IMR-90 (cell line): ENCODE results near the gene KCNMB1. TPM values are rescaled to one million over a fixed set of nuclear protein-coding genes. Genes with fewer than 3 reads are reported as not detected.
A peak's percentile ranks its signal among the peaks of the same experiment; 100 is the strongest.

ENCODE experiments used
- ATAC-seq: fragments of 200-7000 bp; cut with Tn5 transposase; 2 replicates; pipeline ENCODE4 v1.9.1; 2020; ENCODE audit warnings: low read depth, mild to moderate bottlenecking, moderate library complexity
- BruUV-seq: library from RNA; stranded (reverse); fragments of 400-500 nt; replicated peaks from 2 replicates; lab custom pipeline; 2021; lab: Mats Ljungman, UMichigan
- CTCF ChIA-PET: fragments of 300-600 bp; formaldehyde crosslinking; extraction: SDS; loops from one replicate; lab custom pipeline; 2021; ENCODE audit warnings: antibody characterized with exemption; lab: Yijun Ruan, JAX
- POLR2A ChIA-PET: fragments of 300-600 bp; sonication (Branson Sonifier 250); formaldehyde crosslinking; loops from one replicate; lab custom pipeline; 2022; ENCODE audit warnings: antibody characterized with exemption; ENCODE audit not compliant: unreplicated experiment; lab: Charles Lee
- DNase-seq: peaks from one replicate; pipeline ENCODE4 v3.0.0; 2013
- H2AFZ ChIP-seq: replicated peaks from 2 replicates; pipeline ENCODE3; 2013; ENCODE audit warnings: low read length, mild to moderate bottlenecking; ENCODE audit not compliant: poor library complexity
- H2AK5ac ChIP-seq: 2 replicates; pipeline ENCODE4 v1.6.1; 2013; ENCODE audit warnings: low read depth, low read length, inconsistent platforms
- H2AK9ac ChIP-seq: replicated peaks from 2 replicates; pipeline ENCODE3; 2013; ENCODE audit warnings: mild to moderate bottlenecking, low read depth, low read length, moderate library complexity; ENCODE audit not compliant: poor library complexity
- H2BK120ac ChIP-seq: 2 replicates; pipeline ENCODE4 v1.6.1; 2013; ENCODE audit warnings: low read depth, low read length, inconsistent platforms
- H2BK15ac ChIP-seq: 3 replicates; pipeline ENCODE4 v1.6.1; 2013; ENCODE audit warnings: low read depth, low read length, inconsistent platforms
- H2BK20ac ChIP-seq: 2 replicates; pipeline ENCODE4 v1.6.1; 2013; ENCODE audit warnings: low read depth, mild to moderate bottlenecking, inconsistent platforms, low read length, moderate library complexity
- H2BK5ac ChIP-seq: 2 replicates; pipeline ENCODE4 v1.6.1; 2013; ENCODE audit warnings: mild to moderate bottlenecking, low read depth, low read length, inconsistent platforms; ENCODE audit not compliant: poor library complexity, severe bottlenecking
- H3K14ac ChIP-seq: replicated peaks from 2 replicates; pipeline ENCODE4 v1.6.1; 2013; ENCODE audit warnings: low read depth, low read length, inconsistent platforms
- H3K18ac ChIP-seq: 2 replicates; pipeline ENCODE4 v1.6.1; 2013; ENCODE audit warnings: low read depth, low read length, control low read depth
- H3K23ac ChIP-seq: 2 replicates; pipeline ENCODE4 v1.6.1; 2013; ENCODE audit warnings: low read depth, low read length, inconsistent platforms
- H3K27ac ChIP-seq: 2 replicates; pipeline ENCODE4 v1.5.1; 2013; ENCODE audit warnings: mild to moderate bottlenecking, control low read depth, low read length; ENCODE audit not compliant: insufficient read depth
- H3K27me3 ChIP-seq: 2 replicates; pipeline ENCODE4 v1.6.1; 2013; ENCODE audit warnings: low read length; ENCODE audit not compliant: control insufficient read depth, insufficient read depth
- H3K36me3 ChIP-seq: 2 replicates; pipeline ENCODE4 v1.6.1; 2013; ENCODE audit warnings: low read length, mixed read lengths; ENCODE audit not compliant: control insufficient read depth, insufficient read depth
- H3K4ac ChIP-seq: 2 replicates; pipeline ENCODE4 v1.6.1; 2013; ENCODE audit warnings: low read depth, low read length, inconsistent platforms
- H3K4me1 ChIP-seq: 2 replicates; pipeline ENCODE4 v1.6.1; 2013; ENCODE audit warnings: low read length, mixed read lengths; ENCODE audit not compliant: control insufficient read depth, insufficient read depth
- H3K4me2 ChIP-seq: 2 replicates; pipeline ENCODE4 v1.6.1; 2013; ENCODE audit warnings: low read depth, mild to moderate bottlenecking, control low read depth, low read length, moderate library complexity
- H3K4me3 ChIP-seq: 2 replicates; pipeline ENCODE4 v1.5.1; 2013; ENCODE audit warnings: low read depth, mild to moderate bottlenecking, control low read depth, low read length, moderate library complexity; ENCODE audit not compliant: insufficient read depth
- H3K56ac ChIP-seq: 2 replicates; pipeline ENCODE4 v1.6.1; 2013; ENCODE audit warnings: low read length, inconsistent platforms; ENCODE audit not compliant: insufficient read depth; ENCODE audit errors: extremely low read depth
- H3K79me1 ChIP-seq, 2 experiments: 2 replicates each; pipeline ENCODE4 v1.6.1; 2013; ENCODE audit warnings: low read length in 2 of 2, inconsistent platforms in 1 of 2, low read depth in 1 of 2
- H3K9ac ChIP-seq: 2 replicates; pipeline ENCODE4 v1.6.1; 2013; ENCODE audit warnings: low read depth, low read length, control low read depth
- H3K9me1 ChIP-seq: 2 replicates; pipeline ENCODE4 v1.6.1; 2013; ENCODE audit warnings: low read length, inconsistent platforms; ENCODE audit not compliant: insufficient read depth
- H3K9me3 ChIP-seq: 2 replicates; pipeline ENCODE4 v1.6.1; 2013; ENCODE audit warnings: low read length; ENCODE audit not compliant: control insufficient read depth, insufficient read depth
- H4K20me1 ChIP-seq: 2 replicates; pipeline ENCODE4 v1.6.1; 2013; ENCODE audit warnings: low read length, inconsistent platforms; ENCODE audit not compliant: insufficient read depth
- H4K5ac ChIP-seq: 2 replicates; pipeline ENCODE4 v1.6.1; 2013; ENCODE audit warnings: mild to moderate bottlenecking, low read depth, low read length, control low read depth
- H4K8ac ChIP-seq, 2 experiments: 2 replicates each; pipeline ENCODE4 v1.6.1; 2013; ENCODE audit warnings: low read depth in 2 of 2, low read length in 2 of 2, control low read depth in 1 of 2, inconsistent platforms in 1 of 2
- H4K91ac ChIP-seq: 2 replicates; pipeline ENCODE4 v1.6.1; 2013; ENCODE audit warnings: low read depth, low read length, inconsistent platforms; ENCODE audit not compliant: insufficient read depth
- CEBPB ChIP-seq: IDR thresholded peaks from 2 replicates; pipeline ENCODE4 v1.6.1; 2012; ENCODE audit warnings: low read depth, low read length, improper control_type of control experiment
- ELK1 ChIP-seq: fragments of 150-350 bp; IDR thresholded peaks from 2 replicates; pipeline ENCODE4 v1.6.1; 2016; ENCODE audit warnings: low read depth, mild to moderate bottlenecking, low read length, moderate library complexity, borderline replicate concordance
- MAFK ChIP-seq: IDR thresholded peaks from 2 replicates; pipeline ENCODE4 v1.6.1; 2012; ENCODE audit warnings: low read depth, low read length, improper control_type of control experiment
- MAZ ChIP-seq: IDR thresholded peaks from 2 replicates; pipeline ENCODE4 v1.6.1; 2012; ENCODE audit warnings: low read depth, mild to moderate bottlenecking, low read length, improper control_type of control experiment, moderate library complexity, borderline replicate concordance
- POLR2A ChIP-seq: IDR thresholded peaks from 2 replicates; pipeline ENCODE4 v1.6.1; 2012; ENCODE audit warnings: mild to moderate bottlenecking, low read depth, low read length
- RAD21 ChIP-seq: IDR thresholded peaks from 2 replicates; pipeline ENCODE4 v1.6.1; 2012; ENCODE audit warnings: low read length, improper control_type of control experiment
- RCOR1 ChIP-seq: IDR thresholded peaks from 2 replicates; pipeline ENCODE4 v1.6.1; 2012; ENCODE audit warnings: mild to moderate bottlenecking, low read length, improper control_type of control experiment; ENCODE audit not compliant: insufficient replicate concordance
- WGBS, 2 experiments: methylation state at CpG; one replicate each; pipeline versions ENCODE4 v1.1.5 to v1.1.7; 2013; ENCODE audit warnings: missing lambda C conversion rate in 2 of 2; ENCODE audit not compliant: insufficient read length in 1 of 2; ENCODE audit errors: extremely low coverage in 2 of 2; 5-methylcytosine and 5-hydroxymethylcytosine counted together
- dilution Hi-C: fragments of 300-500 bp; cut with HindIII; formaldehyde crosslinking; loops from one replicate; pipeline ENCODE4 v1.14.3; 2018; ENCODE audit warnings: low sequenced_read_pairs; ENCODE audit not compliant: unreplicated experiment
- in situ Hi-C: fragments of 300-500 bp; cut with MboI; formaldehyde crosslinking; loops from 3 replicates; pipeline ENCODE4 v1.14.3; 2019; ENCODE audit warnings: low sequenced_read_pairs, inconsistent platforms, mixed read lengths
- intact Hi-C: fragments of 100-400 bp; cut with micrococcal nuclease; formaldehyde crosslinking; loops from 2 replicates; pipeline ENCODE4 v1.10.0; 2022
- polyA plus RNA-seq, 3 experiments: library from polyadenylated mRNA; depleted of rRNA; stranded (reverse); fragments of >200 nt; gene quantifications; 2 replicates each; pipeline ENCODE4 v1.2.3, GENCODE V29; 2012; ENCODE audit warnings: low replicate concordance in 1 of 3
- total RNA-seq: library from RNA; depleted of rRNA; stranded (reverse); fragments of >200 nt; gene quantifications from 2 replicates; pipeline ENCODE4 v1.2.3, GENCODE V29; 2012

Gene KCNMB1
- total and polyA plus RNA-seq, 2 of the 4 experiments (the other 2 are of a cell fraction), result not detected

GRCh38 chr5:170383227-170383626 lies 5.9 kb downstream of the KCNMB1 start:
- H3K4me3 ChIP-seq, result no peak overlapping the region
- no peak for ATAC-seq
- no peak overlapping the region for H2BK5ac ChIP-seq
- H4K5ac ChIP-seq, result no peak overlapping the region
- DNase-seq, result no peak
- no peaks in the 10 kb centered on the region for H3K9me3 ChIP-seq
- no peak overlapping the region for H3K14ac ChIP-seq
- H2BK20ac ChIP-seq, result no peak overlapping the region
- WGBS, 2 experiments, result 25% methylated on average over 1 of the region's 5 CpGs; no CpG with 5 or more reads in 1 of the 2 experiments
- no peak overlapping the region for H4K8ac ChIP-seq
- H2AFZ ChIP-seq, result no peak overlapping the region
- no peak overlapping the region for H4K91ac ChIP-seq
- H3K4me1 ChIP-seq, result no peaks in the 10 kb centered on the region
- no peak overlapping the region for H3K23ac ChIP-seq
- H3K4ac ChIP-seq, result no peak overlapping the region
- no peak overlapping the region for H3K56ac ChIP-seq
- in situ Hi-C loops (no loop called here), dilution Hi-C loops (no loop called here), intact Hi-C loops (no loop called here)
- H3K4me2 ChIP-seq, result no peak overlapping the region
- BruUV-seq, result no TSS peak
- ChIA-PET CTCF (no interaction called here), POLR2A (no interaction called here)
- H3K9ac ChIP-seq, result no peak overlapping the region
- H2BK15ac ChIP-seq, result no peak overlapping the region
- no peak overlapping the region for H2BK120ac ChIP-seq
- H2AK5ac ChIP-seq, result no peak overlapping the region
- H4K20me1 ChIP-seq, result no peaks in the 10 kb centered on the region
- H2AK9ac ChIP-seq, result peak overlapping the region; percentile 65
- no peak for TF ChIP-seq CEBPB
- TF ChIP-seq ELK1, result no peak
- no peak for TF ChIP-seq RAD21
- no peak for TF ChIP-seq MAFK
- no peak for TF ChIP-seq MAZ
- TF ChIP-seq RCOR1, result no peak
- no peak for TF ChIP-seq POLR2A
- H3K27me3 ChIP-seq, result no peaks in the 10 kb centered on the region; the same call in 1 of the 2 replicates
- H3K9me1 ChIP-seq, result no peaks in the 10 kb centered on the region
- H3K18ac ChIP-seq, result no peak overlapping the region
- no peaks in the 10 kb centered on the region for H3K36me3 ChIP-seq
- no peaks in the 10 kb centered on the region for H3K79me1 ChIP-seq
- no peak overlapping the region for H3K27ac ChIP-seq
